GM18499 (cell line): ENCODE data around the gene CNOT9.
"Not testable (repeated sequence)": the region's sequence is repeated elsewhere in the genome, so short reads cannot be mapped to it uniquely, and the experiment has no call there.

Experiments used
- ATAC-seq: cut with Tn5 transposase; IDR thresholded peaks from one replicate; pipeline ENCODE4 v1.9.1; 2021; ENCODE audit warnings: moderate number of reproducible peaks; ENCODE audit not compliant: insufficient read depth, unreplicated experiment

Gene CNOT9, protein sequence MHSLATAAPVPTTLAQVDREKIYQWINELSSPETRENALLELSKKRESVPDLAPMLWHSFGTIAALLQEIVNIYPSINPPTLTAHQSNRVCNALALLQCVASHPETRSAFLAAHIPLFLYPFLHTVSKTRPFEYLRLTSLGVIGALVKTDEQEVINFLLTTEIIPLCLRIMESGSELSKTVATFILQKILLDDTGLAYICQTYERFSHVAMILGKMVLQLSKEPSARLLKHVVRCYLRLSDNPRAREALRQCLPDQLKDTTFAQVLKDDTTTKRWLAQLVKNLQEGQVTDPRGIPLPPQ

DNA sequence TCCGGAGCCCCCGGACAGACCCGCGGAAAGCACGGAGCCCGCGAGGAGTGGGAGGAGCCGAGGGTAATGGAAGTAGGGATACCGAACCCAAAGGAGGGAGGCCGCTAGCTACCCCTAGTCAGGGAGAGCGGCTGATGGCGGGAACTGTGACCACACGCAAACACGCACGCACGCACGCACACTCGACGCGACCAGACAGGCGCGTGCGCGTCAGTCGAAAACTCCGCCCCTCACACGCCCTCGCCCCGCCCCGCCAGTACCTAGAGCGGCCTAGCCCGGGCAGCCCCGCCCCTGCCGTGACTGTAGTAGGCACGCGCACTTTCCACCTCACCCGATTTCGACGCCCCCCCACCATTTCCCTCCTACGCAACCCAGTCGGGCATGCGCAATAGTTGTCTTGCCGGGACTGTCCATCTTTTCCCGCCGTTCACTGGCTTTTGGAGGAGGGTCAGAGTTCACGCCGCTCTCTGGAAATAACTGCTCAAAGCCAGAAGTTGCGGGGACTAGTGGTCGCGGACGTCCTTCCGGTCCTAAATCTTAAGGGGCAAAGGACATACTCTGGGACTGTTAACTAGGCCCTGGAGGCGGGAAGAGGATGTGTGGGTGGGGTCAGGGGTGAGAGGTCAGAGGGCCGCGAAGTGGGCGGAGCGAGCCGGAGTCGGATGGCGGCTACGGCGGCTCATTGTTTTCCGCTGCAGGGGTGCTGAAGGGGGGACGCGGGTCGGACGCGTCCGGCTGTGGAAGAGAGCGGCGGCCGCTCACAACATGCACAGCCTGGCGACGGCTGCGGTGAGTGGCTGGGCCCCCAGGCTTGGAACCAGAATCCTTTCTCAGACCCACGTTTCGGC is at the start of gene CNOT9, which contains the start of gene USP37:
Gene CNOT9, plus strand, starts transcription at position 650 of the 848 bp plus-strand sequence. Its CDS starts 116 bp downstream, at position 766.
Gene USP37, minus strand, starts transcription at position 162 of the 848 bp plus-strand sequence. CDS start 9,698 bp downstream, outside the sequence.
- ATAC-seq: peak; percentile 60

DNA sequence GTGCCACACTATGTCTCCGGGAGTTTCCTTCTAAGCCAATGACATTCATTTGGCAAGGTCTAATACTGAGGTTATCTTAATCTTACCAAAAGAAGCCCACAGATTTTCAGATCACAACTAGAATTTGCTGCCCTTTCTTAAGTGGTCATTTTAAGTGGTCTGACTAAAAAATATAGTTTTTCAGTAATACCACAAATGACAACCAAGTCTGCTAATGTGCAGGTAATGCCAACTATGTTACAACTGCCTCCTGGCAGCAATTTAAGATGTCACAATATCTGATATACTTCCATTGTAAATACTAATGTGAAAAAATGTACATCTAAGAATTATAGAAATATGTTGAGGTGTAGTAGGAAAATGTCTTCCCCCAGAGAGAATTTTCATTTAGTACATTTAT is 49.8 kb upstream of the CNOT9 start:
- no peak for ATAC-seq

DNA sequence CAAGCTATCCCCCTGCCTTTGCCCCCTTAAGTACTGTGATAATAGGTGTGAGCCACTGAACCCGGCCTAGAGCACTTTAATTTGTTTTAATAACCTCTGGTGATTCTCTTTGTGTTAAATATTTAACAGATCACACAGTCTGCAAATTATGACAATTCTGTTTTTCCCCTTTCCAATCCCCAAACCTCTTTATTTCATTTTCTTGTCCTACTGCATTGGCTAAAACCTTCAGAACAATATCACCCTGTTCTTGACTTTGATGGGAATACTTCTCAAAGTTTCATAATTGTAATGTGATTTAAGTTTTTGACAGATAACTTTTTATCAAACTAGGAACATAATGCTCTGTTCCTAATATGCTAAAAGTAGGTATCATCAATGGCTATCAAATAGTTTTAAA is 45.0 kb upstream of the CNOT9 start:
- ATAC-seq: no peak

DNA sequence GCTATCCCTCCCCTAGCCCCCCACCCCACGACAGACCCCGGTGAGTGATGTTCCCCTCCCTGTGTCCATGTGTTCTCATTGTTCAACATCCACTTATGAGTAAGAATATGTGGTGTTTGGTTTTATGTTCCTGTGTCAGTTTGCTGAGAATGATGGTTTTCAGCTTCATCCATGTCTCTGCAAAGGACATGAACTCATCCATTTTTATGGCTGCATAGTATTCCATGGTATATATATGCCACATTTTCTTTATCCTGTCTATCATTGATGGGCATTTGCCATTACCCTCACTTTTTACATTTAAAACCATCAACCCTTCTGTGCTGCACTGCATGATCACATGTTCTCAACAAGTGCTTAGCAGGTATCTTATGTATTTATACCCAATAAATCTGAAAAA is 40.2 kb upstream of the CNOT9 start:
- not testable (repeated sequence) for ATAC-seq

DNA sequence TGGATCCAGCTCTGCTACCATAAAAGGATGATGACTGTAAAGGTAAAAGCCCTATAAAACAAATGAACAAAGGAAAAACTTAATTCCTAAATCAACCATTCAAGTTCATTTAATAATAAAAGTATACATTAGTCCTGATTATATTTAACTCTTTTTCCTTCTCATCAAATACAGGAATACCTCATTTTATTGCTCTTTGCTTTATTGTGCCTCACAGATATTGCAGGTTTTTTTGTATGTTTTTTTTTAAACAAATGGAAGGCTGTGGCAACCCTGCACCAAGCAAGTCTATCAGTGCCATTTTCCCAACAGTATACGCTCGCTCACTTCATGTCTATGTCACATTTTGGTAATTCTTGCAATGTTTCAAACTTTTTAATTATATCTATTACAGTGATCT is 38.6 kb upstream of the CNOT9 start:
- no peak for ATAC-seq

DNA sequence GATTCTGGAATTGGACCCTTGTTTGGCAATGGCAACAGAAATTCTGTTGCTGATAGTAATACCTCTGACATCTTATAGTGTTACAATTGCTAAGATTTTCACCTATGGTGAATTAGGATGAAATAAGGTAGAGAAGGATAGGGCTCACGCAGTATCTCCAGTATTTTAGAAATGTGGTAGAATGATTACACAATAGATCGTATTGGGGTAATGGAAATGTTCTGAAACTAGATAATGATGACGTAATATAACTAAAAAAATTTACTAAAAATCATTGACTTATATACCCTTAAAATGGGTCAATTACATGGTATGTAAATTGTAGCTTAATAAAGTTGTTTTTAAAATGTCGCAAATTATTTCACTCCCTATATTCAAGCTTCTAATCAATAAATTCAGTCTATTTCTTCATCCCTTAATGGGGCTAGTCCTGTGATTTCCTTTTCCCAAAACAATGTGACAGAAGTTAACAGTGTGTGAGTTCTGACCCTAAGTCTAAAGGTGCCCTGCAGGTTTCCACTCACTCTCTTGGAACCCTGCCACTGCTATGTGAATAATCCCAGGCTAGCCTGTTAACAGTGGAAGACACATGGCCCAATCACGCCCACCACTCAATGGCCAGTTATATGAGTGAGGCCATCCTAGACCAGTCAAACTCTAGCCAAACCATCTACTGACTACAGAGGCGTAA is 31.7 kb upstream of the CNOT9 start:
- ATAC-seq: no peak

DNA sequence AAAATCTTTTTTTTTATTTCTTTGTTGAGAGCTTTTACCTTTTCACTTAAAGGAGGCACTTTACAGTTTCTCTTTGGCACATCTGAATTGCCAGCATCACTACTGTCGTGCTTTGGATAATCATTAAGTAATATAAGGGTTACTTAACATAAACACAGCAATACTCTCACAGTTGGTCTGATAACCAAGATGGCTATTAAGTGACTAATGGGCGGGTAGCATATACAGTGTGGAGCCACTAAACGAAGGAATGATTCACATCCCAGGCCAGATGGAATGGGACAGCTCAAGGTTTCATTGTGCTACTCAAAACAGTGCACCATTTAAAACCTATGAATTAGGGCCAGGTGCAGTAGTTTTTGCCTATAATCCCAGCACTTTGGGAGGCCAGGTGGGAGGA is 28.6 kb upstream of the CNOT9 start:
- ATAC-seq: no peak

DNA sequence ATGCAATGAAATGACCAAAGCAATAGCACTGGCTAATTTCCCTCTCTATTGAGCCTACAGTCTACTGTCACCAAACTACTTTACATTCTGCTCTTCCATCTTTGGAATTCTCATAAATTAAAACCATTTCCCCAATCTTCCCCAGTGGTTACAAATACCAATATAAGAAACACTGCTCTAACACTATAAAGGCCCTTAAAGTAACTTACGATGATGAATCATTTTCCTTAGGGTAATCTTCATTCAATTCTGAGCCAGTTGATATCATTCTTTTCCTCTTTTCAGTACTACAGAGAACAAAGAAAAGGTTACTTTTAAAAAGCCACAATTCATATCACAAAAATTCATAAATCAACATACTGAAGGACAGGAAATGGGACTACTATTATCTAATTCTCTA is 22.6 kb upstream of the CNOT9 start:
- no peak for ATAC-seq

DNA sequence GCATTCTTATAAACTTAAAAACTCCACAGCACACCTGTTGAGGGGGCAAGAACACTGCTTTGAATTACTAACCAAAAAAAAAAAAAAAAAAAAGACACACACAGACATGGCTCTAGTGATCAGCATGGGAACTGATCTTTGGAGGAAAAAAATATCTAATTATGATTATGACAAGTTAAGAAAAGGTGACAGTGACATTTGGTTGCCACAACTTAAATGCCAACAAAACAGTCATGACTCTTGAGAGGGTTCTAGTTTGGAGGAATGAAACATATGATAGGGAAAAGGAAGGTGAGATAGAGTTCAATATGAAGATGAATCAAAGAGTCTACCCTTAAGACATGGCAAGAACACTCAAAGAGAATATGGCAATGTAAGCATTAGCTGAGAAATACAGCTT is 21.1 kb upstream of the CNOT9 start:
- ATAC-seq: no peak

DNA sequence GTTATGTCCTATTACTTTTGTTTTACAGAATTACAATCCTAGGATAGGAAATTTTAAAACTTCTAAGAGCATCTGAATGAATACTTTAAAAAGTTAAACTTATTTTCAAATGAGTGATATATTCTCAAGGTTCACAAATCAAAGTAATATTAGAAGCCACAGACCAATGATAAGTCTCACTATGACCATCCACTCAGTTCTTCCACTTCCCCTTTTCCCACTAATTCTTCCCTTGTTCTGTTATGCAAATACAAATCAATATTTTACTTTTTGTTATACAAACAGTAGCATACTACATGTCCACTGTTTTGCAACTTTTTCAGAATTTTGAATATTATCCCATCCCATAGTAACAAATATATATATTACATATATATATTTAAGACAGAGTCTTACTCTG is 20.7 kb upstream of the CNOT9 start:
- no peak for ATAC-seq

DNA sequence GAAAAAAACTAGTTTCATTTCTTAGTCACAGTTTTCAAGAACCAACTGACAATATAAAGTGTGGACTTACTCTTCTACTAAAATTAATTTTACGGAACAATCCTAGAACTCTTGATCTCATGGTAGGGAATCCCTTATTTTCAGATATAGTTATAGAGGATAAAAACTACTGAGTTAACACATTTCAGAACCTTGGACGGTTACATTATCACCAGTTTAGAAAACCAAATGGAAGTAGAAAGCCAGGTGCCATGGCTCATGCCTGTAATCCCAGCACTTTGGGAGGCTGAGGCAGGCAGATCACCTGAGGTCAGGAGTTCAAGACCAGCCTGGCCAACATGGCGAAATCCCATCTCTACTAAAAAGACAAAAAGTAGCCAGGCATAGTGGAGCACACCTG is 14.4 kb upstream of the CNOT9 start:
- ATAC-seq: not testable (repeated sequence)

DNA sequence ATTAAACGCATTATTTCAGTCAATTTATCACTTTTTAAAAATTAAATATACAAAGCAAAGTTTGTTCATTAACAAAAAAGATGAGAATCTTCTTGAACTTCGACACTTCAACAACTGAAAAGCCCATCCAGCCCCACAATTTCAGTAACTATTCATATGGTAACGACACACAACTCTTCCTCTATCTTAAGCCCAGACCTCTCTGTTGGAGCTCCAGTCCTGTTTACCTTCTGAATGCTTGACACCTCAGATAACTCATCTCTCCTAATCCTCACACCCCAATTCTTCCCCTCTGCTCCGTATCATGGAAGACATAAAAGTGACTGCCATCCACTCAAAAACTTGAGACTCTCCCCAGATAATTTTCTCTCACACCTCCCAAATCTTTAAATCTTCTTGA is 13.1 kb upstream of the CNOT9 start:
- no peak for ATAC-seq

DNA sequence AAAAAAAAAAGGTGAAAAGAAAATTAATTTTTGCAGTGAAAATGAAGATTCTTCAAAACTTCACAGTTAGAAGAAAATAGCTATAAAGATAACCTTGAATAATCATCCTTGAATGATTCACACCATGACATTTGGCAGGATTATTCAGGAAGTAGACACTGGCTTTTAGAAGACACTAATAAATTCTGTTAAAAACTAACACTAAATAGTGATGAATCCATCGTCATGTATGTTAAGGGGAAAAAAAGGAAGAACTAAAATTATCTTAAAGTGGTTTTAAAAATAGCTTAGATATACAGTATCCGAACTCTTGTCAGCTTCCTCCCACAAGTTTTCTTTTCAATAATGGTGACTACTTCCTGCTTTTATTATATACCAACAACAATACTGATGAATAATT is 10.7 kb upstream of the CNOT9 start:
- ATAC-seq: no peak

DNA sequence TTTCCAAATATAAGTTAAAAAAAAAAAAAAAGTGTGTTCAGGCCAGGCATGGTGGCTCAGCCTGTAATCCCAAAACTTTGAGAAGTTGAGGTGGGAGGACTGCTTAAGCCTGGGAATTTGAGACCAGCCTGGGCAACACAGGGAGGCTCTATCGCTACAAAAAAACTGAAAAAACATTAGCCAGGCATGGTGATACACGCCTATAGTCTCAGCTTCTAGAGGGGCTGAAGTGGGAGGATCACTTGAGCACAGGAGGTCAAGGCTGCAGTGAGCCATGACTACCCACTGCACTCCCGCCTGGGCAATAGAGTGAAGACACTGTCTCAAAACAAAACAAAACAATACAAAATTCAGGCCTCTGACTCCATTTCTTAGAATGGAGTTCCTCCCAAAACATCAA is 9.7 kb upstream of the CNOT9 start:
- no peak for ATAC-seq

DNA sequence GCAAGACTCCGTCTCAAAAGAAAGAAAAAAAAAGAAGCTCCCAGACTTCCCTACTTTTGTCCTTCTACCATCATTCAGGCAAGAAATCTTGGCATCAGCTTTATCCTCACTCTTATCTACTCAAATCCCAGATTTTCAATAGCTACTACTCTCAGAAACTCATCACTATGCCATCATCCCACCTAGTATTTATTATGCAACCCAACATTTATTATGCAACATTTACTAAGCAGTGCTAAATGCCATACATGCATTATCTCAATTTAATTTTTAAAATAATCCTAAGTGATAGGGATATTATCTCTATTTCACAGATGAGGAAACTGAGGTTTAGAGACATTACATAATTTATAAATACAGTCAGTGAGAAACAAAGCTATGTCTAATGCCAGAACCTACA is 4.6 kb upstream of the CNOT9 start:
- ATAC-seq: no peak

DNA sequence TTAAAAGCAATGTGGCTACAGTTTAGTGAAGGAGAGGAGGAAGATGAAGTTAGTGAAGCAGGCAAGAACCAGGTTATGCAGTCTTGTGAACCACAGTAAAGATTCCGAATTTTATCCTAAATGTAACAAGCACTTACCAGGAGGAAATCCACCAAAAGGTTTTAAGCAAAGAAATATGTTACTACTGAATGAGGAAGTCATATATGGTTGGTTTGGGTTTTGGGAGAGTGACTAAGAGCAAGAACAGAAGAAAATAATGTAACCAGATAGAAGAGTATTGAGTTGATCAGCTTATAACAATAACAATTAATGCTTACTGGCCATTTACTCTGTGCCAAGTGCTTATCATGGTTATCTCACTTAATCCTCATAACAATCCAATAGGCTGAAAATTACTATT is 2.3 kb upstream of the CNOT9 start:
- ATAC-seq: no peak

DNA sequence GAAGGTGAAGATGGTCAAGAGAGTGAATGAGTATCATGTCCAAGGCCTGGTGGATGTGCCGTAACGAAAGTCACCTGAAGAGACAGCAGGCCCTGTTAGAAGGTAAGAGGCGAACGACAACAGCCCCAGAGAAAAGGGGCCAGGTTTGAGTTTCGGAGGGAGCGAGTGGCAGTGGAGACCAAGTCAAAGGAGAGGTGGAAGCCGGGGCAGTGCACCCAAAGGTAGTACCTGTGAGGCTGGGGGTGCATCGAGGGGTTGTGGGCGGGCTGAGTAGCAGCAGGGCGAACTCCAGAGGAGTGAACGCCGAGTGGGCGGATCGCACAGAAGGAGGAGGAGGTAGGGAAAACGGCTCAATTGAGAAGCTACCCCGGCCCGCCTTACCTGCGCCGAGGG is 846 bp upstream of the CNOT9 start:
- peak; percentile 21 for ATAC-seq

DNA sequence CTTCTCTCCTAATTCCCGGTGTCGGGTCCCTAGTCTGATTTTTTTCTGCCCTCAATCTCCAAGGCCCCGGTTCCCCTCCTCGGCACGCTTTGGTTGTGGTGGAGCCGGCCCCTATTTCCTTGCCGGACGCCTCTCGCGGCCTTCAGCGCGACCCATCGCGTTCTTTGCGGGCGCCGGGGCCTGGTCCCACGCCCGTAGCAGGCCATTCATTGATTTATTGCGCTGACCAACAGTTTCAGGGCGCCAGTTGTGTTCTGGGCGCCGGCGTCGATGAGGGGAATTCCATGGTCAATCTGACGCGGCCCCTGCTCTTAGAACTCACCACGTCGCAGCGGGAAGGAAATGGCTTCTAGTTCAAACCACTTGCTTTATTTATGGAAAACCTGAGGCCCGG is 396 bp downstream of the CNOT9 start:
- peak; percentile 16 for ATAC-seq

DNA sequence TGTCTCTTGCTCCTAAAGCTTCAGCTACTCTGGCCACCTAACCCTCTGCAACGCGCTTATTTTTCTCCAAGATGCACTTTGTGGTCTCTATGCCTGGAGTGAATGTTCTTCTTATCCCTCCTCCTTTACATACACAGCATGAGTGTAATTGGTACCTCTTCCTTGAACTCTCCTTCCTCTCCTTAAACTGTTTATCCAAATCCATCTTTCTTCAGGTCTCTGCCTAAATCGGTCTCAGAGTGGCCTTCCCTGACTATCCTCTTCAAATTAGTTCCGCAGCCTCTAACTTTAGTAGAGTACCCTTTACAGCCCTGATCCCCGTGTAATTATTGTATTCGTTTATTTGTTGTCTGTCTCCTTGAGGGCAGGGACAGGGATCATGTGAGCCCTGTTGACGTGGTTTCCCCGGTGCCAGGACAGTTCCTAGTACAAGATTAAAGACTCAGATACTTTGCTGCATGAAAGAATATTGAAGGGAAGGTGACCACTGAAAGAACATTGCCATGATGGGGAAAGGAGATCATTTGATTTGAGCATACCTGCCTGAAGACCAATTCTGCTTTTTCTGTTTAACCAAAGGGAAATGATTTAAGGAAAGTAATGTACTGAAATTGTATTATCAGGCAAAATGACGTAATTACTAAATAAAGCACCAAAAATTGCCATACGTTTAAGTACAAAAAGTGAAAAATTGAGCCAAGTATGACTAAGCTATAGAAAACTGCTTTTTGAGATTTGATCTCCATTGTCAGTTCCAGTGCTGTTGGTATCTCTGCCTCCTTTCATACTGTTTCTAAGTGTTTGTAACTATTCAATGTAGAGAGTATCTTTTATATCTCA is 1.2 kb downstream of the CNOT9 start:
- no peak for ATAC-seq

DNA sequence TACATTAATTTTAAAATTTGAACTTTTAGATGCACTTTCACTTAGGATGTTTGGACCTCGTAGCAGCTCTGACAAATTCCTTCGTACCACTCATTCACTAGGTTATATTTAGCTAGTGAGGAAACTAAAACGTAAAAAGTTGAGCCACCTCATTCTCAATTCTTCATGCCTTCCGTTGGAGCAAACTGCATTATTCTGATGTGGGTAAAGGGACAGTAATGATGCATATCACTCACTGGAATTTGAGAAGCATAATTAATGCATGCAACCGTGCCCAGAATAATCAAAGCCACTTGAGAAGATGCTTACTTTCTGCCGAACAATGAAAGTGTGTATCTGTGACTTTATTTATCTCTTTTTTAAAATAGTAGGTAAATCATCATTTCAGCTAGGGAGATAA is 2.2 kb downstream of the CNOT9 start:
- ATAC-seq: no peak
